HEK293 (cell line): ENCODE results near the gene TMEM184A.

Source experiments
- CTCF ChIA-PET: fragments of 350-600 bp; formaldehyde crosslinking; extraction: SDS; loops from one replicate; lab custom pipeline; 2021; ENCODE audit warnings: antibody characterized with exemption; lab: Yijun Ruan, JAX
- POLR2A ChIA-PET: fragments of 300-600 bp; formaldehyde crosslinking; extraction: SDS; loops from one replicate; lab custom pipeline; 2020; ENCODE audit warnings: antibody characterized with exemption, inconsistent platforms; lab: Yijun Ruan, JAX
- H3K27ac ChIP-seq: fragments of 200-500 bp; sonication (Bioruptor generic); 2 replicates; pipeline ENCODE4 v1.5.1; 2014; ENCODE audit warnings: low read depth, low read length, control low read depth, inconsistent platforms; ENCODE audit errors: extremely low read depth
- H3K36me3 ChIP-seq, 2 experiments: fragments of 200-500 bp in 1 of 2; sonication (Bioruptor generic) in 1 of 2; 1 replicate in 1 of 2; 2 replicates in 1 of 2; pipeline ENCODE4 v1.5.1; 2014 to 2017; ENCODE audit warnings: inconsistent platforms in 2 of 2, low read length in 2 of 2; ENCODE audit not compliant: control insufficient read depth in 2 of 2, insufficient read depth in 1 of 2
- H3K4me1 ChIP-seq: fragments of 200-500 bp; sonication (Bioruptor generic); 2 replicates; pipeline ENCODE4 v1.5.1; 2014; ENCODE audit warnings: mild to moderate bottlenecking, low read length, inconsistent platforms; ENCODE audit not compliant: control insufficient read depth, insufficient read depth
- H3K4me3 ChIP-seq: 2 replicates; pipeline ENCODE4 v1.5.1; 2011; ENCODE audit warnings: low read depth, mild to moderate bottlenecking, control low read depth, low read length, moderate library complexity
- H3K9me3 ChIP-seq: fragments of 200-500 bp; sonication (Bioruptor generic); 2 replicates; pipeline ENCODE4 v1.5.1; 2014; ENCODE audit warnings: low read depth, low read length, inconsistent platforms; ENCODE audit not compliant: control insufficient read depth, insufficient read depth
- AEBP2 ChIP-seq: fragments of 450-650 bp; formaldehyde crosslinking; IDR thresholded peaks from 2 replicates; pipeline ENCODE4 v1.5.1; 2016; ENCODE audit warnings: missing biosample characterization, missing genetic modification characterization, borderline replicate concordance
- EGR2 ChIP-seq: fragments of 450-650 bp; formaldehyde crosslinking; IDR thresholded peaks from 2 replicates; pipeline ENCODE4 v1.5.1; 2016; ENCODE audit warnings: low read depth, missing biosample characterization, missing genetic modification characterization
- GFI1B ChIP-seq: fragments of 450-650 bp; formaldehyde crosslinking; IDR thresholded peaks from 2 replicates; pipeline ENCODE4 v1.5.1; 2016; ENCODE audit warnings: missing biosample characterization, missing genetic modification characterization
- HOXA7 ChIP-seq: sonication (generic); formaldehyde crosslinking; IDR thresholded peaks from 2 replicates; pipeline ENCODE4 v1.8.1; 2022; ENCODE audit warnings: missing genetic modification reagents, borderline replicate concordance
- KLF10 ChIP-seq: fragments of 450-650 bp; IDR thresholded peaks from 2 replicates; pipeline ENCODE4 v1.5.1; 2018; ENCODE audit warnings: missing biosample characterization, mild to moderate bottlenecking, missing genetic modification characterization
- KLF7 ChIP-seq: fragments of 450-650 bp; formaldehyde crosslinking; IDR thresholded peaks from 2 replicates; pipeline ENCODE4 v1.5.1; 2016; ENCODE audit warnings: missing biosample characterization, missing genetic modification characterization, borderline replicate concordance
- OSR2 ChIP-seq: fragments of 450-650 bp; formaldehyde crosslinking; IDR thresholded peaks from 2 replicates; pipeline ENCODE4 v1.5.1; 2016; ENCODE audit warnings: missing biosample characterization, missing genetic modification characterization
- OVOL3 ChIP-seq: fragments of 450-650 bp; formaldehyde crosslinking; IDR thresholded peaks from 2 replicates; pipeline ENCODE4 v1.5.1; 2016; ENCODE audit warnings: missing biosample characterization, missing genetic modification characterization
- PRDM10 ChIP-seq: fragments of 450-650 bp; formaldehyde crosslinking; IDR thresholded peaks from 2 replicates; pipeline ENCODE4 v1.5.1; 2016; ENCODE audit warnings: missing biosample characterization, missing genetic modification characterization
- SCRT1 ChIP-seq: fragments of 450-650 bp; formaldehyde crosslinking; IDR thresholded peaks from 2 replicates; pipeline ENCODE4 v1.5.1; 2016; ENCODE audit warnings: missing biosample characterization, missing genetic modification characterization, borderline replicate concordance
- SP2 ChIP-seq: fragments of 450-650 bp; formaldehyde crosslinking; IDR thresholded peaks from 2 replicates; pipeline ENCODE4 v1.5.1; 2016; ENCODE audit warnings: missing biosample characterization, missing genetic modification characterization
- ZEB2 ChIP-seq: fragments of 450-650 bp; formaldehyde crosslinking; IDR thresholded peaks from 2 replicates; pipeline ENCODE4 v1.5.1; 2016; ENCODE audit warnings: missing biosample characterization, missing genetic modification characterization
- ZFP41 ChIP-seq: fragments of 450-650 bp; formaldehyde crosslinking; IDR thresholded peaks from 2 replicates; pipeline ENCODE4 v1.5.1; 2016; ENCODE audit warnings: missing biosample characterization, missing genetic modification characterization, borderline replicate concordance
- ZFP69B ChIP-seq: fragments of 450-650 bp; formaldehyde crosslinking; IDR thresholded peaks from 2 replicates; pipeline ENCODE4 v1.5.1; 2016; ENCODE audit warnings: missing biosample characterization, missing genetic modification characterization
- ZIC2 ChIP-seq: fragments of 450-650 bp; formaldehyde crosslinking; IDR thresholded peaks from 2 replicates; pipeline ENCODE4 v1.5.1; 2016; ENCODE audit warnings: missing biosample characterization, missing genetic modification characterization
- ZNF211 ChIP-seq: fragments of 450-650 bp; formaldehyde crosslinking; IDR thresholded peaks from 2 replicates; pipeline ENCODE4 v1.5.1; 2016; ENCODE audit warnings: low read depth, missing biosample characterization, missing genetic modification characterization
- ZNF223 ChIP-seq: fragments of 450-650 bp; formaldehyde crosslinking; IDR thresholded peaks from 2 replicates; pipeline ENCODE4 v1.5.1; 2016; ENCODE audit warnings: missing biosample characterization, missing genetic modification characterization
- ZNF266 ChIP-seq: fragments of 450-650 bp; formaldehyde crosslinking; IDR thresholded peaks from 2 replicates; pipeline ENCODE4 v1.5.1; 2016; ENCODE audit warnings: missing biosample characterization, missing genetic modification characterization, low read depth
- ZNF274 ChIP-seq, 2 experiments: fragments of 200-500 bp in 1 of 2; fragments of 450-650 bp in 1 of 2; sonication (Bioruptor generic) in 1 of 2; formaldehyde crosslinking in 1 of 2; IDR thresholded peaks; 2 replicates each; pipeline versions ENCODE4 v1.5.1 to v1.6.1; 2014 to 2016; ENCODE audit warnings: borderline replicate concordance in 1 of 2, inconsistent platforms in 1 of 2, low read length in 1 of 2, missing biosample characterization in 1 of 2, missing genetic modification characterization in 1 of 2
- ZNF335 ChIP-seq: fragments of 450-650 bp; formaldehyde crosslinking; conservative IDR thresholded peaks from 2 replicates; pipeline ENCODE4 v1.5.1; 2016; ENCODE audit warnings: missing biosample characterization, missing genetic modification characterization
- ZNF341 ChIP-seq: fragments of 450-650 bp; formaldehyde crosslinking; IDR thresholded peaks from 2 replicates; pipeline ENCODE4; 2016; ENCODE audit warnings: low read depth, missing biosample characterization, missing genetic modification characterization
- ZNF398 ChIP-seq: fragments of 450-650 bp; formaldehyde crosslinking; IDR thresholded peaks from 2 replicates; pipeline ENCODE4 v1.5.1; 2017; ENCODE audit warnings: missing biosample characterization, missing genetic modification characterization
- ZNF580 ChIP-seq: fragments of 450-650 bp; formaldehyde crosslinking; IDR thresholded peaks from 2 replicates; pipeline ENCODE4 v1.5.1; 2016; ENCODE audit warnings: missing biosample characterization, missing genetic modification characterization
- ZNF596 ChIP-seq: fragments of 450-650 bp; IDR thresholded peaks from 2 replicates; pipeline ENCODE4 v1.5.0; 2018; ENCODE audit warnings: missing biosample characterization, mild to moderate bottlenecking, missing genetic modification characterization, moderate library complexity
- ZNF707 ChIP-seq: fragments of 450-650 bp; formaldehyde crosslinking; IDR thresholded peaks from 2 replicates; pipeline ENCODE4 v1.5.1; 2016; ENCODE audit warnings: missing biosample characterization, missing genetic modification characterization
- ZNF76 ChIP-seq: fragments of 450-650 bp; formaldehyde crosslinking; IDR thresholded peaks from 2 replicates; pipeline ENCODE4; 2016; ENCODE audit warnings: low read depth, missing biosample characterization, missing genetic modification characterization, borderline replicate concordance
- ZNF830 ChIP-seq: fragments of 450-650 bp; IDR thresholded peaks from 2 replicates; pipeline ENCODE4 v1.5.0; 2018; ENCODE audit warnings: missing biosample characterization, missing genetic modification characterization, low read depth, mild to moderate bottlenecking, moderate library complexity
- ZNF843 ChIP-seq: fragments of 450-650 bp; formaldehyde crosslinking; IDR thresholded peaks from 2 replicates; pipeline ENCODE4 v1.5.1; 2016; ENCODE audit warnings: missing biosample characterization, missing genetic modification characterization
- ZSCAN18 ChIP-seq: fragments of 450-650 bp; formaldehyde crosslinking; IDR thresholded peaks from 2 replicates; pipeline ENCODE4 v1.5.1; 2016; ENCODE audit warnings: missing biosample characterization, missing genetic modification characterization

Gene TMEM184A

GRCh38 chr7:1557006-1557405, 1.0 kb upstream of the TMEM184A start:
- POLR2A ChIA-PET = interaction anchor here (0.8 to 2.7 kb wide), 4 partner anchors 12 to 797 kb away, joined by 3 to 40 read pairs (median 10); no protein-coding TSS in a partner anchor
- no peak overlapping the region for H3K27ac ChIP-seq

GRCh38 chr7:1555046-1555812, 776 bp downstream of the TMEM184A start:
- Histone ChIP-seq H3K4me3 (no peak overlapping the region), H3K4me1 (peaks cover 3% of the 10 kb centered on the region; the same call in 1 of the 2 replicates), H3K36me3 (no peaks in the 10 kb centered on the region), H3K27ac (no peak overlapping the region; the same call in 1 of the 2 replicates), H3K9me3 (no peaks in the 10 kb centered on the region)
- POLR2A ChIA-PET = interaction anchor here (0.7 to 2.7 kb wide), 9 partner anchors 10 to 57 kb away, joined by 3 to 40 read pairs (median 5); partner anchors contain the start of gene PSMG3
- CTCF ChIA-PET = interaction anchor here (0.5 to 2.4 kb wide), 10 partner anchors 10 to 1107 kb away, joined by 3 to 23 read pairs (median 5); no protein-coding TSS in a partner anchor
- TF ChIP-seq ZIC2 (tag by site-specific recombination) = peak; percentile 96
- no peak for TF ChIP-seq ZNF580
- peak; percentile 47 for TF ChIP-seq SP2 (tag by site-specific recombination)
- TF ChIP-seq ZNF335 (tag by site-specific recombination) = no peak
- TF ChIP-seq OSR2 (tag by site-specific recombination) = peak; percentile 84
- TF ChIP-seq ZNF341 = peak; percentile 95
- no peak for TF ChIP-seq PRDM10 (tag by site-specific recombination)
- no peak for TF ChIP-seq AEBP2 (tag by site-specific recombination)
- peak; percentile 44 for TF ChIP-seq EGR2 (tag by site-specific recombination)

More at GRCh38 chr7:1557006-1557405, 1.0 kb upstream of the TMEM184A start:
- peaks cover 3% of the 10 kb centered on the region; the same call in 1 of the 2 replicates for H3K4me1 ChIP-seq
- CTCF ChIA-PET = interaction anchor here (0.6 to 2.9 kb wide), 10 partner anchors 9 to 359 kb away, joined by 3 to 23 read pairs (median 5); no protein-coding TSS in a partner anchor
- no peak overlapping the region for H3K4me3 ChIP-seq
- H3K9me3 ChIP-seq = no peaks in the 10 kb centered on the region
- no peaks in the 10 kb centered on the region for H3K36me3 ChIP-seq
- TF ChIP-seq OVOL3 (tag by site-specific recombination) (no peak), GFI1B (tag by site-specific recombination) (no peak), KLF10 (tag by site-specific recombination) (no peak), KLF7 (tag by site-specific recombination) (no peak), ZNF830 (tag by site-specific recombination) (no peak), ZNF223 (tag by site-specific recombination) (no peak), ZFP41 (tag by site-specific recombination) (no peak), ZNF211 (tag by site-specific recombination) (no peak), HOXA7 (CRISPR knock-in tag) (no peak), ZNF843 (tag by site-specific recombination) (no peak), ZNF274 (IDR thresholded peaks at IDR 0.05; ENCODE audit: low read length) (no peak), ZNF274 (tag by site-specific recombination; IDR thresholded peaks at IDR 0.05; ENCODE audit: borderline replicate concordance) (no peak), ZSCAN18 (no peak), ZFP69B (no peak), ZNF596 (tag by site-specific recombination) (no peak), ZEB2 (tag by site-specific recombination) (no peak), ZNF707 (tag by site-specific recombination) (no peak), ZNF76 (tag by site-specific recombination) (no peak), ZNF266 (tag by site-specific recombination) (no peak), ZNF398 (no peak), SCRT1 (tag by site-specific recombination) (no peak)
